Kidney (tissue), 14 donors: Measurements from ENCODE around the gene ZNF423. TPM values are rescaled to one million over a fixed set of nuclear protein-coding genes. Genes with fewer than 3 reads are reported as not detected.

ENCODE experiments used
- DNase-seq, 5 donors: peaks; one replicate each; pipeline ENCODE4 v3.0.0-alpha.2; 2013 to 2020
- FAIRE-seq: peaks from 2 replicates; lab custom pipeline; 2012; peaks lifted over from hg19 to GRCh38; lab: Jason Lieb, UNC
- H3K27ac ChIP-seq, 2 donors: one replicate each; pipeline ENCODE4 v1.7.0; 2013; ENCODE audit warnings: low read depth in 2 of 2, low read length in 2 of 2, inconsistent platforms in 1 of 2
- H3K27me3 ChIP-seq: one replicate; pipeline ENCODE4 v1.7.1; 2013; ENCODE audit warnings: low read length, inconsistent platforms; ENCODE audit not compliant: control insufficient read depth, insufficient read depth
- H3K36me3 ChIP-seq, 3 donors: one replicate each; pipeline versions ENCODE4 v1.7.0 to v1.7.1; 2013; ENCODE audit warnings: low read length in 3 of 3, control low read depth in 1 of 3, inconsistent platforms in 1 of 3; ENCODE audit not compliant: insufficient read depth in 3 of 3, control insufficient read depth in 2 of 3
- H3K4me1 ChIP-seq, 3 donors: one replicate each; pipeline versions ENCODE4 v1.7.0 to v1.7.1; 2013; ENCODE audit warnings: low read length in 3 of 3, inconsistent platforms in 1 of 3, low read depth in 1 of 3; ENCODE audit not compliant: control insufficient read depth in 2 of 3, insufficient read depth in 2 of 3
- H3K4me3 ChIP-seq, 3 donors: one replicate each; pipeline versions ENCODE4 v1.7.0 to v1.8.1; 2013; ENCODE audit warnings: low read length in 3 of 3, control low read depth in 1 of 3, inconsistent platforms in 1 of 3
- H3K9ac ChIP-seq, 3 donors: one replicate each; pipeline versions ENCODE4 v1.7.0 to v1.7.1; 2013; ENCODE audit warnings: low read length in 3 of 3, control low read depth in 1 of 3, inconsistent platforms in 1 of 3
- H3K9me3 ChIP-seq, 3 donors: one replicate each; pipeline versions ENCODE4 v1.7.0 to v1.7.1; 2013; ENCODE audit warnings: low read length in 3 of 3, control low read depth in 1 of 3, inconsistent platforms in 1 of 3; ENCODE audit not compliant: control insufficient read depth in 2 of 3, insufficient read depth in 1 of 3
- CTCF ChIP-seq: IDR thresholded peaks from 3 replicates; pipeline ENCODE4 v1.5.1; 2012; ENCODE audit warnings: mild to moderate bottlenecking, moderate library complexity, borderline replicate concordance; ENCODE audit not compliant: insufficient read depth; ENCODE audit errors: extremely low read depth
- intact Hi-C: fragments of 100-400 bp; cut with DNase I; formaldehyde crosslinking; loops from one replicate; pipeline ENCODE4 v1.11.1; 2022
- polyA plus RNA-seq: library from polyadenylated mRNA; stranded (reverse); fragments of 350-450 nt; fragmentation: Illumina TruSeq; extraction: RNeasy Lipid Tissue Mini Kit (QIAGEN cat#74804); gene quantifications from one replicate; pipeline ENCODE4 v1.2.3, GENCODE V29; 2014; ENCODE audit warnings: low read depth, low replicate concordance; ENCODE audit not compliant: insufficient read depth
- total RNA-seq: library from RNA; stranded (reverse); fragmentation: NEBNext Ultra II Directional; extraction: Animal tissue kit (Norgen Biotek cat#: 25700); gene quantifications from one replicate; pipeline ENCODE4 v1.2.1, GENCODE V29; 2021
- donor health status: control.
- donor health status: control.
- donor health status: control.
- donor health status: control.
- donor health status: control.
- donor health status: DM: yes; HTN: yes; CAD: no.
- donor health status: Normal renal cell carcinoma (clear cell type).

The ZNF423 gene
- total and polyA plus RNA-seq, 2 donors from 2014 or later: 2.0 to 8.4 TPM

GRCh38 chr16:49779979-49780378 is 75.9 kb downstream of the ZNF423 start:
- Histone ChIP-seq H3K27me3 (no peaks in the 10 kb centered on the region), H3K9me3 (no peaks in the 10 kb centered on the region), H3K4me3 (no peak overlapping the region), H3K27ac (no peak overlapping the region), H3K9ac (no peak overlapping the region), H3K4me1 (peaks cover 0 to 9% (median 0%) of the 10 kb centered on the region in 3 donors), H3K36me3 (no peaks in the 10 kb centered on the region)
- TF ChIP-seq CTCF: no peak
- intact Hi-C loops: no loop called here
- FAIRE-seq: no peak
- DNase-seq: no peak

- Histone ChIP-seq H3K36me3 (no peaks in the 10 kb centered on the region), H3K4me1 (peaks cover 0 to 15% (median 0%) of the 10 kb centered on the region in 3 donors), H3K27ac (no peak overlapping the region), H3K4me3 (no peak overlapping the region), H3K27me3 (no peaks in the 10 kb centered on the region), H3K9ac (no peak overlapping the region), H3K9me3 (no peaks in the 10 kb centered on the region)
- DNase-seq (no peak), FAIRE-seq (no peak)
- TF ChIP-seq CTCF: no peak
- intact Hi-C loops: no loop called here
These were observed 77.5 kb downstream of the ZNF423 start for GRCh38 chr16:49778202-49778930.

- H3K27me3 ChIP-seq: no peaks in the 10 kb centered on the region
- H3K36me3 ChIP-seq: no peaks in the 10 kb centered on the region
- H3K9ac ChIP-seq: no peak overlapping the region
- H3K27ac ChIP-seq: no peak overlapping the region
- intact Hi-C loops: no loop called here
- FAIRE-seq: no peak
- no peak for TF ChIP-seq CTCF
- peaks cover 0 to 15% (median 0%) of the 10 kb centered on the region in 3 donors for H3K4me1 ChIP-seq
- no peak overlapping the region for H3K4me3 ChIP-seq
- no peak for DNase-seq
- no peaks in the 10 kb centered on the region for H3K9me3 ChIP-seq
These were observed 79.2 kb downstream of the ZNF423 start for GRCh38 chr16:49776734-49777133.
